Esophagus muscularis mucosa (tissue), 3 donors: ENCODE results near the gene ZDHHC13.
A peak's percentile ranks its signal among the peaks of the same experiment; 100 is the strongest.

Experiments used
- CTCF ChIP-seq, 3 experiments: fragments of 200-600 bp in 2 of 3; fragments of 450-650 bp in 1 of 3; sonication (generic) in 2 of 3; IDR thresholded peaks; one replicate each; pipeline ENCODE4 v1.5.1; 2017 to 2019; ENCODE audit warnings: antibody characterized with exemption in 3 of 3, mild to moderate bottlenecking in 2 of 3, moderate library complexity in 1 of 3
- POLR2A ChIP-seq: fragments of 450-650 bp; IDR thresholded peaks from one replicate; pipeline ENCODE4 v1.6.1; 2017; ENCODE audit warnings: antibody characterized with exemption, moderate library complexity, mild to moderate bottlenecking, low read depth

- TF ChIP-seq CTCF (IDR thresholded peaks at IDR 0.05) (peak; percentile 69 to 82 (median 76)), POLR2A (no peak)
Measured at GRCh38 chr11:19071255-19071654, 45.7 kb upstream of the ZDHHC13 start.
